ENCODE measurements around the gene RAI14. TPM values are rescaled to one million over a fixed set of nuclear protein-coding genes. Genes with fewer than 3 reads are reported as not detected.

The RAI14 gene
- total and polyA plus RNA-seq, 2 donors (not counting 3 experiments of a cell fraction or from before 2014, with no cell fraction given) = 114 to 369 TPM

- BruUV-seq (replicated peaks) = no TSS peak
- Histone ChIP-seq H2AFZ (ENCODE audit: low read depth, low read length) (no peak overlapping the region), H3K9me3 (replicated peaks; ENCODE audit: control insufficient read depth, insufficient read depth, low read length) (no peaks in the 10 kb centered on the region), H3K79me2 (ENCODE audit: control insufficient read depth, insufficient read depth, low read length) (no peaks in the 10 kb centered on the region), H3K27me3 (ENCODE audit: control insufficient read depth in 2 of 2, insufficient read depth in 2 of 2, low read length in 2 of 2) (peaks cover 3 to 5% of the 10 kb centered on the region in 2 experiments), H3K4me3 (replicated peaks in 1 of 3; ENCODE audit: insufficient read depth in 1 of 3, low read depth in 1 of 3, low read length in 3 of 3) (no peak overlapping the region), H3K27ac (ENCODE audit: insufficient read depth, low read depth, low read length) (no peak overlapping the region), H3K36me3 (ENCODE audit: control insufficient read depth in 2 of 2, extremely low read depth in 1 of 2, insufficient read depth in 2 of 2, low read length in 2 of 2) (no peaks in the 10 kb centered on the region), H3K9me1 (replicated peaks; ENCODE audit: control insufficient read depth, extremely low read depth, insufficient read depth, low read length) (no peaks in the 10 kb centered on the region), H3K4me1 (ENCODE audit: control insufficient read depth, extremely low read depth, insufficient read depth, low read length) (no peaks in the 10 kb centered on the region), H4K20me1 (replicated peaks; ENCODE audit: control insufficient read depth, extremely low read depth, insufficient read depth, low read length) (no peaks in the 10 kb centered on the region), H3K9ac (replicated peaks; ENCODE audit: extremely low read depth, insufficient read depth, low read length) (no peak overlapping the region), H3K4me2 (ENCODE audit: insufficient read depth, low read length) (no peak overlapping the region)
- DNase-seq (ENCODE audit: low read depth, low spot score) (no peak), FAIRE-seq (no peak)
- CTCF ChIA-PET = interaction anchor here (1.1 to 2.8 kb wide), 2 partner anchors 10 to 49 kb away, joined by 3 to 8 read pairs; no protein-coding TSS in a partner anchor
- dilution Hi-C loops (cut with MboI; ENCODE audit: extremely low pct_ligation_motif_present, low sequenced_read_pairs) (no loop called here), intact Hi-C loops (cut with micrococcal nuclease) (no loop called here)
- TF ChIP-seq MYC (IDR thresholded peaks at IDR 0.05; ENCODE audit: low read depth, low read length) (no peak), JUN (IDR thresholded peaks at IDR 0.05; ENCODE audit: borderline replicate concordance, insufficient read depth, insufficient read length, low read depth) (no peak), POLR2AphosphoS5 (IDR thresholded peaks at IDR 0.05; ENCODE audit: insufficient read depth, low read depth, low read length) (no peak), POLR2A (IDR thresholded peaks at IDR 0.05; ENCODE audit: low read depth, low read length) (no peak), FOS (IDR thresholded peaks at IDR 0.05; ENCODE audit: borderline replicate concordance, insufficient read depth, low read length) (no peak)
- TF ChIP-seq, protein P1, sequence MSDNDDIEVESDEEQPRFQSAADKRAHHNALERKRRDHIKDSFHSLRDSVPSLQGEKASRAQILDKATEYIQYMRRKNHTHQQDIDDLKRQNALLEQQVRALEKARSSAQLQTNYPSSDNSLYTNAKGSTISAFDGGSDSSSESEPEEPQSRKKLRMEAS (IDR thresholded peaks at IDR 0.05; ENCODE audit: insufficient read depth, insufficient read length) = no peak
- TF ChIP-seq, protein P2, sequence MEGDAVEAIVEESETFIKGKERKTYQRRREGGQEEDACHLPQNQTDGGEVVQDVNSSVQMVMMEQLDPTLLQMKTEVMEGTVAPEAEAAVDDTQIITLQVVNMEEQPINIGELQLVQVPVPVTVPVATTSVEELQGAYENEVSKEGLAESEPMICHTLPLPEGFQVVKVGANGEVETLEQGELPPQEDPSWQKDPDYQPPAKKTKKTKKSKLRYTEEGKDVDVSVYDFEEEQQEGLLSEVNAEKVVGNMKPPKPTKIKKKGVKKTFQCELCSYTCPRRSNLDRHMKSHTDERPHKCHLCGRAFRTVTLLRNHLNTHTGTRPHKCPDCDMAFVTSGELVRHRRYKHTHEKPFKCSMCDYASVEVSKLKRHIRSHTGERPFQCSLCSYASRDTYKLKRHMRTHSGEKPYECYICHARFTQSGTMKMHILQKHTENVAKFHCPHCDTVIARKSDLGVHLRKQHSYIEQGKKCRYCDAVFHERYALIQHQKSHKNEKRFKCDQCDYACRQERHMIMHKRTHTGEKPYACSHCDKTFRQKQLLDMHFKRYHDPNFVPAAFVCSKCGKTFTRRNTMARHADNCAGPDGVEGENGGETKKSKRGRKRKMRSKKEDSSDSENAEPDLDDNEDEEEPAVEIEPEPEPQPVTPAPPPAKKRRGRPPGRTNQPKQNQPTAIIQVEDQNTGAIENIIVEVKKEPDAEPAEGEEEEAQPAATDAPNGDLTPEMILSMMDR (IDR thresholded peaks at IDR 0.05; ENCODE audit: extremely low read depth in 1 of 2, insufficient read depth in 1 of 2, low read depth in 1 of 2, low read length in 2 of 2) = no peak
- POLR2A ChIA-PET = no interaction called here
Observed at GRCh38 chr5:34849253-34849652, 193.1 kb downstream of the RAI14 start.

Measured in endothelial cell of umbilical vein (primary cell).